ENCODE data around the gene DENND1B.
"Not testable (repeated sequence)": the region's sequence is repeated elsewhere in the genome, so short reads cannot be mapped to it uniquely, and the experiment has no call there.

DENND1B gene

GRCh38 chr1:197619008-197619640, 156.2 kb downstream of the DENND1B start:
- no peak for DNase-seq

- DNase-seq, result peak; percentile 26 to 54
Measured at GRCh38 chr1:197618061-197618460, 157.2 kb downstream of the DENND1B start.

GRCh38 chr1:197615693-197616011, 159.6 kb downstream of the DENND1B start:
- DNase-seq, result no peak

GRCh38 chr1:197614916-197615692, 160.2 kb downstream of the DENND1B start:
- DNase-seq, result peak in 1 of 2 experiments; percentile 26

- DNase-seq, result peak in 1 of 2 experiments; percentile 19
Measured at GRCh38 chr1:197606168-197606845, 169.0 kb downstream of the DENND1B start.

DNA sequence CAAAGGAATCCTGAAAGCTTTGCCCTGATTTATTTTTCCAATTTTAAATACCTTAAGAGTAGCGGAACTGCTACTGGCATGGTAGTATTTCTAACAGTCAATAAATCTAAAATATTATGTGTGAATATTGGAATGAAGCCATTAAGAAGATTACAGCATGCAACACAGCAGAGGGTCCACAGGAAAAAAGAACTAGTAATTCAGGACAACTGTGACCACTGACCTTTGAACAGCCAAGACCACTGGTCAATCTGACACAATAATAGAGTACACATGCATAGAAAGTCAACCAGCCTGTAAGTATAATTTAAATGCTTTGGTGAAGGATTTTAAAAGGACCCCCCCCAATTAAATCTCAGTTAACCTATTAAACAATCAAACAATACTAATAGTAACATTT, 171.0 kb downstream of the DENND1B start:
- DNase-seq, result no peak

GRCh38 chr1:197600751-197601150, 174.5 kb downstream of the DENND1B start:
- no peak for DNase-seq

GRCh38 chr1:197599789-197600188, 175.5 kb downstream of the DENND1B start:
- DNase-seq, result no peak

GRCh38 chr1:197598935-197599334, 176.3 kb downstream of the DENND1B start:
- DNase-seq, result peak in 1 of 2 experiments; percentile 12

DNA sequence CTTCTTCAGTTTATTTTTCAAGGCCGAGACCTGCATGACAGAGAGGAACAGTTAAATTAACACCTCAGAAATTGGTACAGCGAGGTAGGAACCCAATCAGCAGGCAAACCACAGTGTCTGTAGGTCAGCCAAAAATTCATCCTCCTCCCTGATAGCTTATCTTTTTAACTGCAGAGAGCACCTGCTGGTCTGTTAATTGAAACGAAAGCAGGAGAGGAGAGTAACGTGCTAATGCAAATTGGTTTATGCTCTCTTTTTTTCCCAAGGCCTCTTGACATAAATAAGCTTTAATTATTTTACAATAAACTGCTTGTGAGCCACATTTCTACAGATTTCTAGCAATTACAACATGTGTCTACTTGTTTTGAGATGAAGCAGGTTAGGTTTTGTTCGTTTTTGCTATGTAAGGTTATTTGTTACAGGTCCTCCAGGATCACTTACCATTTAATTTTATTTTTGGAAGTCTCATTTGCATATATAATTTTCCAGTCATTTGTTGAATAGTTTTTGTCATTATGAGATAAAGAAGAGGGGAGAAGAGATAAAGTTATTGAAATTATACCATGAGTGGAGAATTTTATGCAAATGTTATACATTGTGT, 179.9 kb downstream of the DENND1B start:
- DNase-seq, result no peak

DNA sequence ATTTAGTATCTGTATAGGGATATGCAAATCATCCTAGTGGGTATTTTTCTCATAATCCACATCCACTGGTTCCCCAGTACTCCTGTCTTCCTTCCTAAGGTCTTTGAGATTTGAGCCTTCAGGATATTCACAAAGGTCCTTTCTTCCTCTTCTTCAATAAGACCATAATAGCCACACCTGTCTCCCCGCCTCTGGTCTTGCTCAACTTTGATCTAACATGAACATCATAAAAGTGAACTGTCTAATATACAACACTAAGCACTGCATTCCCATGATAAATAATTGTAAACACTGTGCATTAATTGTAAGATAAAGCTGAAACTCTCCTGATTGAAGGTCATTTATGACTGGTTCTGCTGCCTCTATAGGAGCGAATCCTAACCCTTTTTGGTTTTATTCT, 184.6 kb downstream of the DENND1B start:
- DNase-seq, result no peak

- no peak for DNase-seq
Measured at GRCh38 chr1:197585809-197586208, 189.5 kb downstream of the DENND1B start.

- no peak for DNase-seq
Measured at GRCh38 chr1:197577580-197577979, 197.7 kb downstream of the DENND1B start.

- DNase-seq, result not testable (repeated sequence)
Measured at GRCh38 chr1:197575531-197575930, 199.7 kb downstream of the DENND1B start.

DNA sequence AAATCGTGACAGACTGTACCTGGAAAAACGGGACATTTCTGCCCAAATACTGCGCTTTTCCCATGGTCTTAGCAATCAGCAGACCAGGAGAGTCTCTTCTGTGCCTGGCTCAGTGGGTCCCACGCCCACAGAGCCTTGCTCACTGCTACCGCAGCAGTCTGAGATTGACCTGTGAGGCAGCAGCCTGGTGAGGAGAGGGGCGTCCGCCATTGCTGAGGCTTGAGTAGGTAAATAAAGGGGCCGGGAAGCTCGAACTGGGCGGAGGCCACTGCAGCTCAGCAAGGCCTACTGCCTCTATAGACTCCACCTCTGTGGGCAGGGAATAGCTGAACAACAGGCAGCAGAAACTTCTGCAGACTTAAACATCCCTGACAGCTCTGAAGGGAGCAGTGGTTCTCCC, 203.1 kb downstream of the DENND1B start:
- no peak for DNase-seq

GRCh38 chr1:197567442-197567841, 207.8 kb downstream of the DENND1B start:
- no peak for DNase-seq

GRCh38 chr1:197561041-197561440, 214.2 kb downstream of the DENND1B start:
- DNase-seq, result no peak

DNA sequence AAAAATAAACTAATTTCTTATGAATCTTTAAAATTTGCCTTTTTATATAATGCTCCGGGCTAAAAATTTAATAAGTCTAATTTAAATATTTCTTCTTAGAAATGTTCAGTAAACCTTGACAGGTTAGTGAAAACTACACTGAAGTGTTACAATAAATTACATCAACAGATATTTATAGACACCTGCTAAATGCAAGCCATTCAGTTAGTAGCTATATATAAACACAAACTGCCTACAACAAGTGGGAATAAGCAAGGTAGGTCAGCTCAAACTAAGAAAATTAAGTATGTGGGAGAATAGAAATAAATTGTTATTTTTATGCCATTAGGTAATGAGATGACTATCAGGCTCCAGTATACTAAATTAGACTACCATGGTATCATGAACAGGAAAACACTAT, 215.6 kb downstream of the DENND1B start:
- no peak for DNase-seq

- DNase-seq, result no peak
Measured at GRCh38 chr1:197559244-197559643, 216.0 kb downstream of the DENND1B start.

DNA sequence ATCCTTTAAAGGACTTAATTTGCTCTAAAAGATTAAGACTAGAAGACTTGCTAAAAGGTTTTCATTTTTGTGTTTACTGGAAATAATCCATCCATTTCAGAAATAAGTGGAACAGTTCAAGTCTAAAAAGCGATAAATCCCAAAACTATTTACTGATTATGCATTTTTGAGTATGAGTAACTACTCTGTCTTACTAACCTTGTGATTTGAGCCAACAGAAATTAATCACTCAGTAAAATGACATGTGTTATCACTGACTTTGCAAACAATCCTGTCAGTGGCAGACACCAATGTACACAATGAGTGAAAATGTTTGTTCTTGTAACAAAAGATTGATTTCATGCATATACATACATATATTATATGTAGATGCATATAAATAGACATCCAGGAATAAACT, 218.0 kb downstream of the DENND1B start:
- no peak for DNase-seq

- DNase-seq, result no peak
Measured at GRCh38 chr1:197553281-197553680, 222.0 kb downstream of the DENND1B start.

- no peak for DNase-seq
Measured at GRCh38 chr1:197546989-197547388, 228.3 kb downstream of the DENND1B start.

DNA sequence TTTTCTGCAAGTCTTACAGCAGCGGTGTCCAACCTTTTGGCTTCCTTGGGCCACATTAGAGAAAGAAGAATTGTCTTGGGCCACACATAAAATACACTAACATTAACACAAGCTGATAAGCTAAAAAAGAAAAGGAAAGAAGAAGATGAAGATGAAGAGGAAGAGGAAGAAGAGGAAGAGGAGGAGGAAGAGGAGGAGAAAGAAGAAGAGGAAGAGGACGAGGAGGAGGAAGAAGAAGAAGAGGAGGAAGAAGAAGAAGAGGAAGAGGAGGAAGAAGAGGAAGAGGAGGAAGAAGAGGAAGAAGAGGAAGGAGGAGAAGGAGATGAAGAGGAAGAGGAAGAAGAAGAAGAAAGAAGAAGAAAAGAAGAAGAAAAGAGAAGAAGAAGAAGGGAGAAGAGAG, 230.7 kb downstream of the DENND1B start:
- DNase-seq, result no peak

- no peak for DNase-seq
Measured at GRCh38 chr1:197544130-197544529, 231.2 kb downstream of the DENND1B start.

Measured in NCI-H1930 (cell line).